Measurements from ENCODE around the gene PBX1. TPM values are rescaled to one million over a fixed set of nuclear protein-coding genes. Genes with fewer than 3 reads are reported as not detected.

PBX1 gene
- total RNA-seq, 6 donors from 2014 or later: 17.8 to 59.6 (median 38.3) TPM

GRCh38 chr1:164725401-164725800 lies 166.4 kb downstream of the PBX1 start:
- 47 to 52% methylated on average over 4 of the region's 4 CpGs for WGBS, 2 donors
- no peaks in the 10 kb centered on the region for H3K27me3 ChIP-seq
- no peak for ATAC-seq (ENCODE audit: low FRiP score in 2 of 2)
- no peak for DNase-seq
- peak overlapping the region in 2 of 4 donors; percentile 4 to 57 for H3K27ac ChIP-seq
- H3K4me3 ChIP-seq: no peak overlapping the region
- no peaks in the 10 kb centered on the region for H3K9me3 ChIP-seq
- no peaks in the 10 kb centered on the region for H3K36me3 ChIP-seq
- TF ChIP-seq EP300 (IDR thresholded peaks at IDR 0.05): no peak
- TF ChIP-seq POLR2A (IDR thresholded peaks at IDR 0.05): no peak
- TF ChIP-seq POLR2AphosphoS5 (IDR thresholded peaks at IDR 0.05): no peak
- TF ChIP-seq, protein P1, sequence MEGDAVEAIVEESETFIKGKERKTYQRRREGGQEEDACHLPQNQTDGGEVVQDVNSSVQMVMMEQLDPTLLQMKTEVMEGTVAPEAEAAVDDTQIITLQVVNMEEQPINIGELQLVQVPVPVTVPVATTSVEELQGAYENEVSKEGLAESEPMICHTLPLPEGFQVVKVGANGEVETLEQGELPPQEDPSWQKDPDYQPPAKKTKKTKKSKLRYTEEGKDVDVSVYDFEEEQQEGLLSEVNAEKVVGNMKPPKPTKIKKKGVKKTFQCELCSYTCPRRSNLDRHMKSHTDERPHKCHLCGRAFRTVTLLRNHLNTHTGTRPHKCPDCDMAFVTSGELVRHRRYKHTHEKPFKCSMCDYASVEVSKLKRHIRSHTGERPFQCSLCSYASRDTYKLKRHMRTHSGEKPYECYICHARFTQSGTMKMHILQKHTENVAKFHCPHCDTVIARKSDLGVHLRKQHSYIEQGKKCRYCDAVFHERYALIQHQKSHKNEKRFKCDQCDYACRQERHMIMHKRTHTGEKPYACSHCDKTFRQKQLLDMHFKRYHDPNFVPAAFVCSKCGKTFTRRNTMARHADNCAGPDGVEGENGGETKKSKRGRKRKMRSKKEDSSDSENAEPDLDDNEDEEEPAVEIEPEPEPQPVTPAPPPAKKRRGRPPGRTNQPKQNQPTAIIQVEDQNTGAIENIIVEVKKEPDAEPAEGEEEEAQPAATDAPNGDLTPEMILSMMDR (IDR thresholded peaks at IDR 0.05): no peak
- peaks cover 10 to 33% (median 24%) of the 10 kb centered on the region in 4 donors for H3K4me1 ChIP-seq

GRCh38 chr1:164726235-164726634 lies 167.3 kb downstream of the PBX1 start:
- Histone ChIP-seq H3K27ac (peak overlapping the region in 1 of 4 donors; percentile 57), H3K4me3 (no peak overlapping the region), H3K4me1 (peaks cover 6 to 24% (median 16%) of the 10 kb centered on the region in 4 donors), H3K9me3 (no peaks in the 10 kb centered on the region), H3K36me3 (no peaks in the 10 kb centered on the region), H3K27me3 (no peaks in the 10 kb centered on the region)
- no peak for DNase-seq
- no peak for ATAC-seq (ENCODE audit: low FRiP score in 2 of 2)
- TF ChIP-seq EP300 (IDR thresholded peaks at IDR 0.05): no peak
- TF ChIP-seq POLR2AphosphoS5 (IDR thresholded peaks at IDR 0.05): no peak
- TF ChIP-seq, protein P1 (IDR thresholded peaks at IDR 0.05): no peak
- no peak for TF ChIP-seq POLR2A (IDR thresholded peaks at IDR 0.05)
- WGBS, 2 donors: 44 to 59% methylated on average over 2 of the region's 2 CpGs

DNA sequence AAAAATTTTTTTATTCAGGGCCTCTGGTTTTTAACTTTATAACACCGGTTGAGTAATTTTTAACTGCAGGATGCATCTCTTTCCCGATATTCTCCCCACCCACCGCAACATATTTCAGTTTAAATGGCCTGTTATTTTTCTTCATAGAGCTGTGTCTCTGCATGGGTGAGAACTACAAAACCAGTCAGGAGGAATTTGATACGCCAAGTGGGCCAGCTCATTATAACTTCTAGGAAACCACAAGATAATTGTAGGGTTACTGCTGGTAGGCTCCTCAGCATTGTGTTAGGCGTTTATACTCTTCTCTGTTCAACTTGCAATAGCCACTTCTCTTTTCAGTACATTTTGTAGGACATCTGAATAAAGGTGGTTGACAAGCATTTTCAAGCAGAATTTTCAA lies 169.7 kb downstream of the PBX1 start:
- Histone ChIP-seq H3K4me1 (peaks cover 6 to 20% (median 12%) of the 10 kb centered on the region in 4 donors), H3K36me3 (no peaks in the 10 kb centered on the region), H3K4me3 (no peak overlapping the region), H3K27ac (no peak overlapping the region), H3K9me3 (no peaks in the 10 kb centered on the region), H3K27me3 (no peaks in the 10 kb centered on the region)
- DNase-seq (no peak), ATAC-seq (ENCODE audit: low FRiP score in 2 of 2) (no peak)
- whole genome bisulfite sequencing, 2 donors: 79 to 80% methylated on average over 5 of the region's 5 CpGs
- TF ChIP-seq POLR2AphosphoS5 (IDR thresholded peaks at IDR 0.05): no peak
- TF ChIP-seq, protein P1 (IDR thresholded peaks at IDR 0.05): no peak
- TF ChIP-seq EP300 (IDR thresholded peaks at IDR 0.05): no peak
- TF ChIP-seq POLR2A (IDR thresholded peaks at IDR 0.05): no peak

DNA sequence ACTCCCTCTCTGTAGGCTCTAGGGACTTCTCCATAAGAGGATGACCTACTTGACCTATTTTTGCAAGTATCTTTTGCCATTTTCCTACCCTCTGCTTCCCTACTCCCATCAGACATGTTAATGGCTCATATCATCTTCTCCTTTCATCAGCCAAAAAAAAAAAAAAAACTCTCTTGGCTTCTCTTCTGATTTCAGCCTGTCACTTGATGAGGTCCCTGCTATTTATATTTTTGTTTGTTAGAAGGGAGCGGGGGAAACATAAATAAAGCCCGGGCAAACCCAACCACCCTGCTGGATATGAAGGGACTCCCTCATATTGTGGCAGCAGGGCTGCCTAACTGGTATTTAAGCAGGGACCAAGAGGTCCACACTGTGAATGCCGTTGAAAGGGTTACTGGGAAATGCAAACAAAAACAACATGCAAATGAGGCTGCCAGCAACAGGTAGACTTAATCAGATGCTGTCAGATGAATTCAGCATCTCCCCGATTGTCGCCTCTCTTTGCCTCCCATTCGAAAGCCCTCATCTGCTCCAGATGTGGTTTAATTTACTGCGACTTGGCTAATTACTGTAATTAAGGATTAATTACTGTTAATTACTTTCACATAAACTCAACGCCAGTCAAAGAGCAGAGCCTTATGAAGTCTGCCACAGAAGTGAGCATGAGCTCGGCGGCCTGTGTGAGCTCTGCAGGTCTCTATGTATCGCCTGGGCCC lies 172.3 kb downstream of the PBX1 start:
- Histone ChIP-seq H3K4me1 (peaks cover 0 to 11% (median under 1%) of the 10 kb centered on the region in 4 donors), H3K27ac (no peak overlapping the region), H3K4me3 (no peak overlapping the region), H3K36me3 (no peaks in the 10 kb centered on the region), H3K27me3 (no peaks in the 10 kb centered on the region), H3K9me3 (no peaks in the 10 kb centered on the region)
- ATAC-seq (ENCODE audit: low FRiP score in 2 of 2): no peak
- no peak for TF ChIP-seq POLR2A (IDR thresholded peaks at IDR 0.05)
- TF ChIP-seq, protein P1 (IDR thresholded peaks at IDR 0.05): no peak
- DNase-seq: no peak
- WGBS, 2 donors: 85 to 92% methylated on average over 11 of the region's 11 CpGs

DNA sequence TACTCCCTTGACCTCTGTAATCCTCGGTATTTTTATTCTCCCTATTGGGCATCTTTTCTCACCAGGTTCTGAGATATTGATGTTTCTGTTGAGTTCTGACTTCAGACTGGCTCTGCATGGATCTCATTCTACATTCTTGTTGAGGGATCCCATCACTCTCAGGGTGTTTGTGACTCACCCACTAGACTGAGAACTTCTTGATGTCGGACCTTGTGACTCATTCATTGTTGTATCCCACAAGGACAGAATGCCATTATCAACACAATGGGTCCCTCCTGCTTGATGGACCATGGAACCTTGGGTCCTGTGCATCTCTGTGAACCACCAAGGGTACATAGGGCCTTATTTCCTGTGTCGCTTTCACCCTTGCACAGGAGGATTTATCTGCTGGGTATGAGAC lies 174.1 kb downstream of the PBX1 start:
- Histone ChIP-seq H3K27me3 (no peaks in the 10 kb centered on the region), H3K27ac (no peak overlapping the region), H3K4me3 (no peak overlapping the region), H3K9me3 (no peaks in the 10 kb centered on the region), H3K4me1 (peaks cover 0 to 7% (median 0%) of the 10 kb centered on the region in 4 donors), H3K36me3 (no peaks in the 10 kb centered on the region)
- WGBS, 2 donors: 91 to 92% methylated on average over 3 of the region's 3 CpGs
- ATAC-seq (ENCODE audit: low FRiP score in 2 of 2) (no peak), DNase-seq (no peak)
- TF ChIP-seq, protein P1 (IDR thresholded peaks at IDR 0.05): no peak
- TF ChIP-seq POLR2AphosphoS5 (IDR thresholded peaks at IDR 0.05) (no peak), POLR2A (IDR thresholded peaks at IDR 0.05) (no peak), EP300 (IDR thresholded peaks at IDR 0.05) (no peak)
